ENCODE results near the gene ALX1.
"Not testable (repeated sequence)": the region's sequence is repeated elsewhere in the genome, so short reads cannot be mapped to it uniquely, and the experiment has no call there.

Gene ALX1

DNA sequence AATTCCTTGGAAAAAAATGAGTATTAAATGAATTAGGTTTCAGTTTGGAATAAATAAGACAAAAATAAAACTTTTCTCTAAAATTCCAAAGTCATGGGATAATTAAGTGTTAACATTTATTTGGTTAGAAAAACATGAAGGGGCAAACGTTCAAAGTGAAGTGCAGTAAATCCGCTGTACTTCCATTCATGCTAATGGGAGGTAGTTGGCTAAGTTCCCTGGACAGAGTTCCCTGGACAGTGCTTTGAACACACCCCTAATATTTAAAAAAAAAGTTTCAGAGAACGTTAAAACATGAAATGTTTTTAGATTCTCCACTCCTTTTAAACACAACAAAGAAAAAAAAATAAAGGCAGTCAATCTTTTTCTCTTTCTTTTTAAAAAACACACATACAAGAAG lies 16.3 kb downstream of the ALX1 start:
- in situ Hi-C loops (cut with MboI; ENCODE audit: low pct_unique_long_range_greater_than_20kb, low sequenced_read_pairs) = no loop called here
- no peak for DNase-seq

DNA sequence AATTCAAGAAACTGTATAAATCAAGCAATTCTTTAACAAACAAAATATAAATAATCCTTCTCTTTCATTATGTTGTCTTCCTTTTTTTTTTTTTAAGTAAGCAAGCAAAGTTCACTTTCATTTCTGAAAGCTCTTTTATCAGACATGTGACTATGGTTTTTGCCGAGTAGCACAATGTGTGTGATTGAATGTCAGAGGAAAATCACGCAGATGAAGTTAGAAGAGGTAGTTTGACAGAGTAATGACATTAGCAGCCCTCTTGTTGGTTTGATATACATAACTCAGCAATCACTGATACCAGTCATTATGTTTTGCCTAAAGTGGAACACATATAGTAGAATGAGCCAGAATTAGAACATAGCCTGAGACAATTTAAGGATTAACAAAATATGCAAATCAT lies 19.0 kb downstream of the ALX1 start:
- DNase-seq = no peak
- in situ Hi-C loops (cut with MboI; ENCODE audit: low pct_unique_long_range_greater_than_20kb, low sequenced_read_pairs) = no loop called here

DNA sequence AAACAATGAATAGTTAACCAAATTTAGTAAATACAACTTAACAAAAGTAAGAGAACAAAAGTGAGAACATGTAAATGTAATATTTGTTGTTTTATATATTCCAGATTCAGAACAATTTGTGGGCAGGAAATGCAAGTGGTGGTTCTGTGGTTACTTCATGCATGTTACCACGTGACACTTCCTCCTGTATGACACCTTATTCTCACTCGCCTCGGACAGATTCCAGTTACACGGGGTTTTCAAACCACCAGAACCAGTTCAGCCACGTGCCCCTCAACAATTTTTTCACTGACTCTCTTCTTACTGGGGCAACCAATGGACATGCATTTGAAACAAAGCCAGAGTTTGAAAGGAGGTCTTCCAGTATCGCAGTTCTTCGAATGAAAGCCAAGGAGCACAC lies 21.0 kb downstream of the ALX1 start:
- in situ Hi-C loops (cut with MboI; ENCODE audit: low pct_unique_long_range_greater_than_20kb, low sequenced_read_pairs) = no loop called here
- DNase-seq = no peak

DNA sequence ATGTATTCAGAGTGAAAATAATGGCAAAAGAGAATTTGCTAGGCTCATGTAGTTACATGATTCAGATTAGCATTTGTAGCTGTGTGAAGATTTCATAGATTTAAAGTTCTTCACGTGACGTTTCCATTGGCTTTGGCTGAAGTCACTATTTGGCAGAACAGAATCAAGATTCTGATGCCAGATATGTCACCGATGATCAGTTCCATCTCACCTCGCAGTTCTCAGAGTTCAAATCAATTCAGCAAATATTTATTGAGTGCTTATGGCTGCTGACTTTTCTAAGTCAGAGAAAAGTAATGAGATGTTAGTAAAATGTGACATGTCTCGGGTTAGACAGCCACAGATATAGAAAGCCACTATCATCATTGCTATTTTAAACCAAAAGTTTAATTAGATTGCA lies 28.4 kb downstream of the ALX1 start:
- in situ Hi-C loops (cut with MboI; ENCODE audit: low pct_unique_long_range_greater_than_20kb, low sequenced_read_pairs) = no loop called here
- no peak for DNase-seq

DNA sequence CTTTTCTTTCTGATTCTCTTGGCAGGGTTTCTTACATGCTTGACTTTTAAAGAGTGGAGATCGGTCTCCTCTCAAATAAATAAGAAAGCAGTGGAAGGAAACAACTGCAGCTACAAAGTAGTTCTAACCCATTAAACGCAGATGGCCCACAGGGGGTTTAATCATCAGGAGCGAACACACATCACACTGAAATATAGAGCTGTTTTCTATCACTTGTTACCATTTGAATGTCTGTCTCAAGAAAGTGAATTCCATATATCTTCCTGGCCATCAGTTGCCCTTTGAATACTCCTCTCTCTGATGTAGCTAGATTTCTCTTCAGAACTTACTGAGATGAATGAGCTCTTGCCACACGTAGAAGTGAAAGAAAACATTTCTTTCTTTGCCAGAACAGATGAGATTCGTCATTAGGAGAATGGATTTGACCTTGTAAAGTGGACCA lies 29.1 kb downstream of the ALX1 start:
- in situ Hi-C loops (cut with MboI; ENCODE audit: low pct_unique_long_range_greater_than_20kb, low sequenced_read_pairs) = no loop called here
- no peak for DNase-seq

DNA sequence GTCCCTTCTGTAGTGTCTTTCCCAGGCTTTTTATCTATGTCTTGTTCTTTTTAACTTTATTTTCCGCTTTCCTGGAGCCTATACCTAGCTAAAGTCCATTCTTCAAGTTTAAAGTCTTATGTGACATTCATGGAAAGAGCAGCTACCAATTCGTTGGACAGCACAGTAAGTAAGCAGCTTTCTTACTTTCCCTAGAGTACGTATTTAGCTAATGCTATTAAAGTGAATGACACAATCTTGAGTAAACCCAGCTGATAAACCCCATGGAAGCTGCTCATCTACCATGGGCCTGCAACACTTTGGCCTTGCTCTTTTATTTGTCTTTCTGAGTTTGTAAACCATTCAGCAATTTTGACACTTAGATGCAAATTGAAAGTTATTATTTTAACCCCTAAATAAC lies 30.0 kb downstream of the ALX1 start:
- in situ Hi-C loops (cut with MboI; ENCODE audit: low pct_unique_long_range_greater_than_20kb, low sequenced_read_pairs) = no loop called here

DNA sequence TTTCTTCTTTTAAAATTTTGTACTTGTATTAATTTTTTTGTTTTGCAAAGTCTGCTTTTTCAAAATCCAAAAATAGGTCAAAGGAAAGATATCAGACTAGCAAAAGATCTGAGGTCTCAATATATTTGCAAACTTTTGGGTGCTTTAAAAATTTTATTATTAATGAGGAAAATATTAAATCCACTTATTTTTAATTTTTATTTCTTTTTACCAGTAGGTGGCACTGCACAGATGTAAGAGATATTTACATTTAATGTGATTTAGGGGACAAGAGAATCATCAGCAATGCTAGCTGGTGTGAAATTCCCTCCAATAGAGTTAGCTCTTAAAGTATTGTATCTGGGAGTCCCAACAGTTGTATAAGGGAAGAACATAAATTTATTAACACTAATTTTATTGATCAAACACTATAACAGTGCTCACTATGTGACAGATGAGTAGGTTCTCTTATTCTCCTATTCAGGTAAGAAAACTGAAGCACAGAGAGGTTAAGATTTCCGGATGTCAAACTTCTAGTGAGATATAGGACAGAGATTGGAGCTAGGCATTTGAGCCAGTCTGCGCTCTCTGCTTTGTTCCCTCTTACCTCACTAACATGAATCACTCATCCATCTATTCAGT lies 30.5 kb downstream of the ALX1 start:
- in situ Hi-C loops (cut with MboI; ENCODE audit: low pct_unique_long_range_greater_than_20kb, low sequenced_read_pairs) = no loop called here
- DNase-seq = no peak

More for the DNA sequence above, 30.0 kb downstream of the ALX1 start:
- no peak for DNase-seq

DNA sequence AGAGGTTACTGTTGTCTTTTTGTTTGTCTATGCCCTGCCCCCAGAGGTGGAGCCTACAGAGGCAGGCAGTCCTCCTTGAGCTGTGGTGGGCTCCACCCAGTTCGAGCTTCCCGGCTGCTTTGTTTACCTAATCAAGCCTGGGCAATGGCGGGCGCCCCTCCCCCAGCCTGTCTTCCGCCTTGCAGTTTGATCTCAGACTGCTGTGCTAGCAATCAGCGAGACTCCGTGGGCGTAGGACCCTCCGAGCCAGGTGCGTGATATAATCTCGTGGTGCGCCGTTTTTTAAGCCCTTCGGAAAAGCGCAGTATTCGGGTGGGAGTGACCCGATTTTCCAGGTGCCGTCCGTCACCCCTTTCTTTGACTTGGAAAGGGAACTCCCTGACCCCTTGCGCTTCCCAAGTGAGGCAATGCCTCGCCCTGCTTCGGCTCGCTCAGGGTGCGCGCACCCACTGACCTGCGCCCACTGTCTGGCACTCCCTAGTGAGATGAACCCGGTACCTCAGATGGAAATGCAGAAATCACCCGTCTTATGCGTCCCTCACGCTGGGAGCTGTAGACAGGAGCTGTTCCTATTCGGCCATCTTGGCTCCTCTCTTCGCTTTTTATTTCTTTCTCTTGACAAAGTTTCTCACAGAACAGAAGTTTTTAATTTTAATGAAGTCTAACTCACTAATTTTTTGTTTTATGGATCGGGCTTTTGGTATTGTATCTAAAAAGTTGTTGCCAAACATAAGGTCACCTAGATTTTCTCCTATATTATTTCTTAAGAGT lies 38.0 kb downstream of the ALX1 start:
- DNase-seq; in situ Hi-C loops (cut with MboI; ENCODE audit: low pct_unique_long_range_greater_than_20kb, low sequenced_read_pairs): not testable (repeated sequence)

DNA sequence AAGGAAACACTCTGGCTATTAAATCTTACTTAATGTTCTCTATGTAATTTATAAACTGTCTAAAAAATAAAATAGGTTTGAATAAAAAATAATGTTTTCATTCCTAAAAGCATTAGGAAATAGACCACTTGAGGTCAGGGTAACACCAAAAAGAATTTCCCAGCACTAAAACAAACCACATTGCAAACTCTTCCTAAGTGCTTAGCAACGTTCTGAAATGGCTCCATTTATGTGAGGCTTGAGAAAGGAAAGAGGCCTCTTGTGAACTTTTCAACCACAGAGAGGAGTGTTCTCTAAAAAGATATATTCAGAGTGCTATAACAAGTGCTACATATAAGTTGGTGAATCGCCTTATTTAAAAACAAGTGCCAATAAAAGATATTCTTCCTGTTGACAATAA lies 42.7 kb downstream of the ALX1 start:
- in situ Hi-C loops (cut with MboI; ENCODE audit: low pct_unique_long_range_greater_than_20kb, low sequenced_read_pairs) = no loop called here

DNA sequence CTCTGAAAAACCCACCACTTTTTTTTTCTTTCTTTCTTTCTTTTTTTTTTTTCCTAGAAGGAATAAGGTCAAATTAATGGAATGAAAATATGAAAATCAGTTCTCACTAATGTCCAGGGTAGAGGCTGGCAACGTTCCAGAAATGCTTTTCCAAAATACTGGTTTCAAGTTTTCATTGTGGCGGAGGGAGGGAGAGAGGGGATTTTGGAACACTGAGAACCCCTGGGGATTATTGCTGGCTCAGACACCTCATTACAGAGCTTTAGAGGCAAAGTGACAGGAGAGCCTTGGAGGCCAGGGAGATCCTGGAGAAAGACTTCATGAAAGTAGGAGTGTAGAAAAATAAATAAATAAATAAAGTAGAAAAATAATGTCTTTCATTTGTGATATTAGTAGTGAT lies 45.4 kb downstream of the ALX1 start:
- no peak for DNase-seq
- in situ Hi-C loops (cut with MboI; ENCODE audit: low pct_unique_long_range_greater_than_20kb, low sequenced_read_pairs) = no loop called here

More for the DNA sequence above, 42.7 kb downstream of the ALX1 start:
- no peak for DNase-seq

DNA sequence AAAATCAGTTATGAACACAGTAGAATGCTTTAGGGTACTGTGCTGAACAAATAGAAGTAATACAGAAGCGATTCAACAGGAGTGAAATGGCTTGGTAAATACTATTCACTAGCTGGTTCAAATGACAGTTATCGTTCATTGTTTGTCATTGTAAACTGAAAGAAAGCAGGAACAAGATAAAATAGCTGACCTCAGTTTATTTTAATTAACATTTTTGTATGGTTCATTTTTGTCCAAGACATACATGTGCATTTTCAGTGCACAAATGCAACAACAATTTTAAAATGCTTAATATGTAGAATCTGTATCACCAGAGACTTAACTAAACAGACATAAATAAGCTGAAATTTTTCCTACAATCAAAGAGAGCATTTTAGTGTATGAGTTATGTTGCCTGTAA lies 49.9 kb downstream of the ALX1 start:
- in situ Hi-C loops (cut with MboI; ENCODE audit: low pct_unique_long_range_greater_than_20kb, low sequenced_read_pairs) = no loop called here
- no peak for DNase-seq

DNA sequence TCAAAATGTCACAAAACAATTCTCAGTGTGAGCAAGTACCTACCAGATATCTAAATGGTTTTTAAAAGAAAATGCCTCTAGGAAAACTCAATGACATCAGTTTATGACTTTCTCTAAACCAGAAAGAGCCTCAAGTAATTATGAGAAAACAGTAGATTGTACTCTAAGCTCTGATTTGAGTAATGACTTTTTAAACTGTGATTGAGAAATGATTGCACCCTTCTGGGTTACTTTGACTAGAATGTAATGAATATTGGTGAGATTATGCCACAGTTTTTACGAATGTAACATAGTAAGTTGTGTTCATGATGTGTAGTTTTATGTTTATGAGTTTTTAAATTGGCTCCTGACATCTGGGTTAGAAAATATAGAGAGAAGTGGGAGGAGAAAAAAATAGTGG lies 68.8 kb downstream of the ALX1 start:
- no peak for DNase-seq
- in situ Hi-C loops (cut with MboI; ENCODE audit: low pct_unique_long_range_greater_than_20kb, low sequenced_read_pairs) = no loop called here

DNA sequence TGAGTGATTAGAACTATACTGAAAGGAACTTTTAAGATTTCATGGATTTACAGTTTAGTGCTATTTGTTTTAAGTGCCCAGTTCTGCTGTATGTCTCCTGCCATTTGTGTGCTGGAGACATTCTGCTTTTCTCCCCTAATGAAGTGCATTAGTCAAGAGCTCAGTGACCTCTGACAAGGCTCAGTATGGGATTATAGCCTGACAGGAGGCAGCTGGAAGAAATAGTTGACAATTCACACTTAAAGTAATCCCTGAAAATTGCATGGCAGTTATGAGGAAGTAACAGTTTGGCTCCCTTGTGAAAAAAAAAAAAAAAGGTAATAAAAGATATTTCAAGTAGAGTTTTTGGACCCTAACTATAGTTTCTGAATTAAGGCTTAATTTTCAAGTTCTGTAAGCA lies 70.3 kb downstream of the ALX1 start:
- DNase-seq = no peak
- in situ Hi-C loops (cut with MboI; ENCODE audit: low pct_unique_long_range_greater_than_20kb, low sequenced_read_pairs) = no loop called here
